ENCODE measurements around the gene RUSC1.

DNA sequence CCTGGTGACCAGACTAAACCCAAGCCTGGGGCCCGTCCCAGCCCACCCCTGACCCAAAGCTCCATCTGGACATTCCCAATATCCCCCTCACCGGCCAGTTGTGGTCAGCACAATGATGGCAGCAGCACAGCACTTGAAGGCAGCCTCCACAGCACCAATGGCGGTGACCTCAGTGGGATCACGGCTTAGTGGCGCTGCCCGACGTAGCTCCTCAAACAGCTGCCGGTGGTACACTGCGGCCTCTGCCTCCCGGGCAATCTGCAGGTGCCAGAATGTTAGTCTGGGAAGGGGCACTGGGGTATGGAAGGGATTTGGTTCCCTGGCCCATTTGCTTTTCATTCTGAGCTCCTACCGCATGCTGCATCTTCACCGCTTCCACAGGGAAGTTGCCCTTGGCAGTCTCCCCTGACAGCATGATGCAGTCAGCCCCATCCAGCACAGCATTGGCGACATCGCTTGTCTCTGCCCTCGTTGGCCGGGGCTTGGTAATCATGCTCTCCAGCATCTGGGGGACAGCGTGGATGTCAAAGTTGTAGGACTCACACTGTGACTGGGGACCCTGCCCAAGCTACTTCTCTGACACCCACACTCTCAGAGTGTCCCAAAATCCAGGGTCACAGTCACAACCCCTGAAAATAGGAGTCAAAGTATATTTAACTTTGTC lies 27.5 kb upstream of the RUSC1 start:
- TF ChIP-seq, protein P1, sequence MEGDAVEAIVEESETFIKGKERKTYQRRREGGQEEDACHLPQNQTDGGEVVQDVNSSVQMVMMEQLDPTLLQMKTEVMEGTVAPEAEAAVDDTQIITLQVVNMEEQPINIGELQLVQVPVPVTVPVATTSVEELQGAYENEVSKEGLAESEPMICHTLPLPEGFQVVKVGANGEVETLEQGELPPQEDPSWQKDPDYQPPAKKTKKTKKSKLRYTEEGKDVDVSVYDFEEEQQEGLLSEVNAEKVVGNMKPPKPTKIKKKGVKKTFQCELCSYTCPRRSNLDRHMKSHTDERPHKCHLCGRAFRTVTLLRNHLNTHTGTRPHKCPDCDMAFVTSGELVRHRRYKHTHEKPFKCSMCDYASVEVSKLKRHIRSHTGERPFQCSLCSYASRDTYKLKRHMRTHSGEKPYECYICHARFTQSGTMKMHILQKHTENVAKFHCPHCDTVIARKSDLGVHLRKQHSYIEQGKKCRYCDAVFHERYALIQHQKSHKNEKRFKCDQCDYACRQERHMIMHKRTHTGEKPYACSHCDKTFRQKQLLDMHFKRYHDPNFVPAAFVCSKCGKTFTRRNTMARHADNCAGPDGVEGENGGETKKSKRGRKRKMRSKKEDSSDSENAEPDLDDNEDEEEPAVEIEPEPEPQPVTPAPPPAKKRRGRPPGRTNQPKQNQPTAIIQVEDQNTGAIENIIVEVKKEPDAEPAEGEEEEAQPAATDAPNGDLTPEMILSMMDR (IDR thresholded peaks at IDR 0.05 in 2 of 3, conservative IDR thresholded peaks at IDR 0.05 in 1 of 3; ENCODE audit: borderline replicate concordance in 1 of 3, insufficient read depth in 1 of 3, low read depth in 2 of 3, low read length in 2 of 3) = no peak
- TF ChIP-seq YY1 (IDR thresholded peaks at IDR 0.05; ENCODE audit: extremely low read depth, insufficient replicate concordance, low read depth, low read length) (no peak), CEBPB (IDR thresholded peaks at IDR 0.05; ENCODE audit: low read depth) (no peak), POLR2AphosphoS5 (IDR thresholded peaks at IDR 0.05; ENCODE audit: low read depth, low read length) (no peak)

Data from HCT116 (cell line).